ENCODE measurements around the gene EPHB1.
"Not testable (repeated sequence)": the region's sequence is repeated elsewhere in the genome, so short reads cannot be mapped to it uniquely, and the experiment has no call there.

DNA sequence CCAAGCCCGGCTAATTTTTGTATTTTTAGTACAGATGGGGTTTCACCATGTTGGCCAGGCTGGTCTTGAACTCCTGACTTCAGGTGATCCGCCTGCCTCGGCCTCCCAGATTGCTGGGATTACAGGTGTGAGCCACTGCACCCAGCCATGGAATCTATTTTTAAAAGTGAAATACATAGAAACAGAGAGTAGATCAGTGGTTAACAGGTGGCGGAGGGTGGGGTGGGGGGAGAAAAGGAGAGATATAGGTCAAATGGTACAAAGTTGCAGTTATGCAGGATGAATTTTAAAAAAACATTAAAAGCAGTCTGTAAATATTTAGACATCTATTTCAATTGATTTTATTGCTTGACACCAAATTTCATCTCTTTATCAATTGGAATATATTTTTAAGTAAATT, 6.8 kb upstream of the EPHB1 start:
- not testable (repeated sequence) for TF ChIP-seq ZNF274 (IDR thresholded peaks at IDR 0.05; ENCODE audit: low read depth, low read length); SUZ12 (IDR thresholded peaks at IDR 0.05; ENCODE audit: extremely low read depth, insufficient read depth, insufficient read length)

Data from NT2/D1 (cell line).